ENCODE data around the gene NPSR1. TPM values are rescaled to one million over a fixed set of nuclear protein-coding genes. Genes with fewer than 3 reads are reported as not detected.
"Not testable (repeated sequence)": the region's sequence is repeated elsewhere in the genome, so short reads cannot be mapped to it uniquely, and the experiment has no call there.

NPSR1 gene
- total RNA-seq, 1 experiment from 2014 or later, result not detected

GRCh38 chr7:34875481-34875880, 217.5 kb downstream of the NPSR1 start:
- Histone ChIP-seq H4K91ac (ENCODE audit: insufficient read length, low read depth, low read length) (no peak overlapping the region), H2BK20ac (ENCODE audit: low read depth, low read length, poor library complexity, severe bottlenecking) (no peak overlapping the region), H3K23me2 (ENCODE audit: insufficient read length, low read depth, low read length, poor library complexity, severe bottlenecking) (no peaks in the 10 kb centered on the region), H4K20me1 (ENCODE audit: control insufficient read depth, insufficient read depth, insufficient read length) (no peaks in the 10 kb centered on the region), H3K4me1 (ENCODE audit: insufficient read depth, low read length) (peaks cover 3% of the 10 kb centered on the region; the same call in 1 of the 2 replicates), H3T11ph (ENCODE audit: low read length) (no peak overlapping the region), H3K56ac (ENCODE audit: insufficient read length, low read depth, low read length) (no peak overlapping the region), H2AFZ (ENCODE audit: low read length) (no peak overlapping the region), H2AK5ac (ENCODE audit: insufficient read length, low read length) (no peak overlapping the region), H3K14ac (ENCODE audit: insufficient read depth, low read length) (no peak overlapping the region), H3K27me3 (ENCODE audit: insufficient read depth, low read length) (no peaks in the 10 kb centered on the region), H2BK12ac (ENCODE audit: insufficient read length, low read depth, low read length) (no peak overlapping the region), H3K79me2 (ENCODE audit: insufficient read depth, low read length) (no peaks in the 10 kb centered on the region), H3K4ac (ENCODE audit: low read depth, low read length) (no peak overlapping the region), H3K18ac (ENCODE audit: insufficient read length, low read depth, low read length) (no peak overlapping the region), H4K8ac (replicated peaks; ENCODE audit: insufficient read length, low read depth, low read length) (no peak overlapping the region), H3K9me3 (ENCODE audit: control insufficient read depth, low read depth, low read length) (no peaks in the 10 kb centered on the region), H3K4me2 (ENCODE audit: insufficient read depth, insufficient read length, low read length) (no peak overlapping the region), H3K27ac (ENCODE audit: insufficient read length, low read depth, low read length) (no peak overlapping the region), H2BK15ac (ENCODE audit: low read depth, low read length) (no peak overlapping the region), H3K9ac (ENCODE audit: extremely low read depth, insufficient read length, low read length) (no peak overlapping the region), H3K23ac (ENCODE audit: insufficient read length, low read depth, low read length) (no peak overlapping the region), H2BK5ac (ENCODE audit: insufficient read length, low read length) (no peak overlapping the region), H4K5ac (ENCODE audit: insufficient read length, low read depth, low read length) (no peak overlapping the region), H2BK120ac (ENCODE audit: low read depth, low read length, poor library complexity, severe bottlenecking) (no peak overlapping the region), H3K79me1 (ENCODE audit: insufficient read depth, low read depth, low read length, poor library complexity, severe bottlenecking) (no peaks in the 10 kb centered on the region)
- DNase-seq, result no peak
- TF ChIP-seq, protein P1, sequence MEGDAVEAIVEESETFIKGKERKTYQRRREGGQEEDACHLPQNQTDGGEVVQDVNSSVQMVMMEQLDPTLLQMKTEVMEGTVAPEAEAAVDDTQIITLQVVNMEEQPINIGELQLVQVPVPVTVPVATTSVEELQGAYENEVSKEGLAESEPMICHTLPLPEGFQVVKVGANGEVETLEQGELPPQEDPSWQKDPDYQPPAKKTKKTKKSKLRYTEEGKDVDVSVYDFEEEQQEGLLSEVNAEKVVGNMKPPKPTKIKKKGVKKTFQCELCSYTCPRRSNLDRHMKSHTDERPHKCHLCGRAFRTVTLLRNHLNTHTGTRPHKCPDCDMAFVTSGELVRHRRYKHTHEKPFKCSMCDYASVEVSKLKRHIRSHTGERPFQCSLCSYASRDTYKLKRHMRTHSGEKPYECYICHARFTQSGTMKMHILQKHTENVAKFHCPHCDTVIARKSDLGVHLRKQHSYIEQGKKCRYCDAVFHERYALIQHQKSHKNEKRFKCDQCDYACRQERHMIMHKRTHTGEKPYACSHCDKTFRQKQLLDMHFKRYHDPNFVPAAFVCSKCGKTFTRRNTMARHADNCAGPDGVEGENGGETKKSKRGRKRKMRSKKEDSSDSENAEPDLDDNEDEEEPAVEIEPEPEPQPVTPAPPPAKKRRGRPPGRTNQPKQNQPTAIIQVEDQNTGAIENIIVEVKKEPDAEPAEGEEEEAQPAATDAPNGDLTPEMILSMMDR (conservative IDR thresholded peaks at IDR 0.05), result no peak
- WGBS (ENCODE audit: extremely low coverage, insufficient read length, low lambda C conversion rate), result no CpG with 5 or more reads among the region's 5 CpGs
- Mint-ChIP-seq H3K4me1 (peaks cover 29 to 41% of the 10 kb centered on the region in 2 experiments), H3K27ac (no peak overlapping the region), H3K9me3 (peaks cover 0 to 8% of the 10 kb centered on the region in 2 experiments; a peak in 3 of 5 replicates), H3K36me3 (ENCODE audit: insufficient read depth in 1 of 3, low read depth in 3 of 3) (peaks cover 0 to 3% (median 0%) of the 10 kb centered on the region in 3 experiments; a peak in 3 of 7 replicates), H3K27me3 (ENCODE audit: low read depth) (peaks cover 2% of the 10 kb centered on the region; the same call in 1 of the 2 replicates), H3K4me3 (no peak overlapping the region)

GRCh38 chr7:34878944-34879735, 221.1 kb downstream of the NPSR1 start:
- H3K36me3 Mint-ChIP-seq (ENCODE audit: insufficient read depth in 1 of 3, low read depth in 3 of 3), result peaks cover 13 to 23% (median 20%) of the 10 kb centered on the region in 3 experiments
- not testable (repeated sequence) for H3K18ac ChIP-seq (ENCODE audit: insufficient read length, low read depth, low read length); H4K5ac ChIP-seq (ENCODE audit: insufficient read length, low read depth, low read length); H2BK5ac ChIP-seq (ENCODE audit: insufficient read length, low read length); H3K27me3 Mint-ChIP-seq (ENCODE audit: low read depth); H4K20me1 ChIP-seq (ENCODE audit: control insufficient read depth, insufficient read depth, insufficient read length); H3K27ac ChIP-seq (ENCODE audit: insufficient read length, low read depth, low read length); H2BK12ac ChIP-seq (ENCODE audit: insufficient read length, low read depth, low read length); H3K9me3 ChIP-seq (ENCODE audit: control insufficient read depth, low read depth, low read length); H3K4me1 ChIP-seq (ENCODE audit: insufficient read depth, low read length); H2AFZ ChIP-seq (ENCODE audit: low read length); H3K79me1 ChIP-seq (ENCODE audit: insufficient read depth, low read depth, low read length, poor library complexity, severe bottlenecking); H3K4me3 Mint-ChIP-seq; H3K27me3 ChIP-seq (ENCODE audit: insufficient read depth, low read length); H2BK20ac ChIP-seq (ENCODE audit: low read depth, low read length, poor library complexity, severe bottlenecking); H3K23me2 ChIP-seq (ENCODE audit: insufficient read length, low read depth, low read length, poor library complexity, severe bottlenecking); H3K14ac ChIP-seq (ENCODE audit: insufficient read depth, low read length); H3K79me2 ChIP-seq (ENCODE audit: insufficient read depth, low read length); H3K56ac ChIP-seq (ENCODE audit: insufficient read length, low read depth, low read length); H3K4ac ChIP-seq (ENCODE audit: low read depth, low read length); H2BK120ac ChIP-seq (ENCODE audit: low read depth, low read length, poor library complexity, severe bottlenecking); H3K9ac ChIP-seq (ENCODE audit: extremely low read depth, insufficient read length, low read length); H2BK15ac ChIP-seq (ENCODE audit: low read depth, low read length); H3K23ac ChIP-seq (ENCODE audit: insufficient read length, low read depth, low read length); DNase-seq; H2AK5ac ChIP-seq (ENCODE audit: insufficient read length, low read length); H3T11ph ChIP-seq (ENCODE audit: low read length); H4K8ac ChIP-seq (replicated peaks; ENCODE audit: insufficient read length, low read depth, low read length); H3K27ac Mint-ChIP-seq; H3K4me2 ChIP-seq (ENCODE audit: insufficient read depth, insufficient read length, low read length)
- peaks cover 38 to 47% of the 10 kb centered on the region in 2 experiments for H3K4me1 Mint-ChIP-seq
- no CpG with 5 or more reads among the region's 8 CpGs for WGBS (ENCODE audit: extremely low coverage, insufficient read length, low lambda C conversion rate)
- peaks cover 23 to 27% of the 10 kb centered on the region in 2 experiments for H3K9me3 Mint-ChIP-seq
- H4K91ac ChIP-seq (ENCODE audit: insufficient read length, low read depth, low read length), result peak overlapping the region; percentile 66
